Measurements from ENCODE around the gene WWOX. TPM values are rescaled to one million over a fixed set of nuclear protein-coding genes. Genes with fewer than 3 reads are reported as not detected.

The WWOX gene
- total RNA-seq, 1 donor from 2014 or later: 12.6 TPM

DNA sequence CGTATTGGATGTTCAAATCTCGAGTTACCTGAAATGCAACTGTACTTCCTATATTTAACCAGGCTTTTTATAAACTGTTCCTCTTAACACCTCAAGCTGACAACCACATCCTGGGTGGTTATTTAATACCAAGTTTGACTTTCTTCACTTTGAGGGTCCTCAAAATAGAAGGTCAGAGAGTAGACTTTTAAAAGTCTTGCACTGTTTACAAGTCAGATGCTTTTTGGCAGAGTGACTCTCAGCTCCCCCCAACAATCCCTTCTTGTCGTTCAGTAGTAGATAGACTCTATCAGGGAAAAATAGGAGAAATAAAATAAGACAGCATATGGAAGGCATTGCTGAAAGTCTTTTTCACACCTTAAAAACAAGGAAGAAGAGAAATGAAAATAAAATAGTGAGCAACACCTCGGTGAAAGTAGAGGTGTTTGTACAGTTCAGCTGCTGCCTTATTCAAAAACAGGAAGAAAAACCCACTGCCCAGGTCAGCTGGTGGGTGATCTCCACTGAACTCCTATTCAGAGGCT is 650.4 kb downstream of the WWOX start:
- Histone ChIP-seq H3K36me3 (ENCODE audit: control insufficient read depth, insufficient read depth, low read length) (no peaks in the 10 kb centered on the region), H3K27me3 (ENCODE audit: control insufficient read depth, insufficient read depth, low read length) (no peaks in the 10 kb centered on the region), H3K4me3 (ENCODE audit: low read depth, low read length) (no peak overlapping the region)
- TF ChIP-seq, protein P1, sequence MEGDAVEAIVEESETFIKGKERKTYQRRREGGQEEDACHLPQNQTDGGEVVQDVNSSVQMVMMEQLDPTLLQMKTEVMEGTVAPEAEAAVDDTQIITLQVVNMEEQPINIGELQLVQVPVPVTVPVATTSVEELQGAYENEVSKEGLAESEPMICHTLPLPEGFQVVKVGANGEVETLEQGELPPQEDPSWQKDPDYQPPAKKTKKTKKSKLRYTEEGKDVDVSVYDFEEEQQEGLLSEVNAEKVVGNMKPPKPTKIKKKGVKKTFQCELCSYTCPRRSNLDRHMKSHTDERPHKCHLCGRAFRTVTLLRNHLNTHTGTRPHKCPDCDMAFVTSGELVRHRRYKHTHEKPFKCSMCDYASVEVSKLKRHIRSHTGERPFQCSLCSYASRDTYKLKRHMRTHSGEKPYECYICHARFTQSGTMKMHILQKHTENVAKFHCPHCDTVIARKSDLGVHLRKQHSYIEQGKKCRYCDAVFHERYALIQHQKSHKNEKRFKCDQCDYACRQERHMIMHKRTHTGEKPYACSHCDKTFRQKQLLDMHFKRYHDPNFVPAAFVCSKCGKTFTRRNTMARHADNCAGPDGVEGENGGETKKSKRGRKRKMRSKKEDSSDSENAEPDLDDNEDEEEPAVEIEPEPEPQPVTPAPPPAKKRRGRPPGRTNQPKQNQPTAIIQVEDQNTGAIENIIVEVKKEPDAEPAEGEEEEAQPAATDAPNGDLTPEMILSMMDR (IDR thresholded peaks at IDR 0.05; ENCODE audit: insufficient read depth, low read length, severe bottlenecking): no peak
- FAIRE-seq: no peak
- DNase-seq (ENCODE audit: low read depth): no peak

DNA sequence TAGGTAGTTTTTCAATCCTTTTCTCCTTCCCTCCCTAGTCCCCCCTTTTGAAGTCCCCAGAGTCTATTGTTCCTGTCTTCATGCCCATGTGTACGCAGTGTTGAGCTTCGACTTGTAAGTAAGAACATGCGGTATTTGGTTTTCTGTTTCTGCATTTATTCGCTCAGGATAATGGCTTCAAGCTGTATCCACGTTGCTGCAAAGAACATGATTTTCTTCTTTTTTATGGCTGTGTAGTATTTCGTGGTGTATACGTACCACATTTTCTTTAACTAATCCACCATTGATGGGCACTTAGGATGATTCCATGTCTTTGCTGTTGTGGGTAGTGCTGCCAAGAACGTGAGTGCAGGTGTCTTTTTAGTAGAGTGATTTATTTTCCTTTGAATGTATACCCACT is 651.2 kb downstream of the WWOX start:
- DNase-seq (ENCODE audit: low read depth): no peak
- TF ChIP-seq, protein P1 (IDR thresholded peaks at IDR 0.05; ENCODE audit: insufficient read depth, low read length, severe bottlenecking): no peak
- Histone ChIP-seq H3K4me3 (ENCODE audit: low read depth, low read length) (no peak overlapping the region), H3K27me3 (ENCODE audit: control insufficient read depth, insufficient read depth, low read length) (no peaks in the 10 kb centered on the region), H3K36me3 (ENCODE audit: control insufficient read depth, insufficient read depth, low read length) (no peaks in the 10 kb centered on the region)
- FAIRE-seq: no peak

DNA sequence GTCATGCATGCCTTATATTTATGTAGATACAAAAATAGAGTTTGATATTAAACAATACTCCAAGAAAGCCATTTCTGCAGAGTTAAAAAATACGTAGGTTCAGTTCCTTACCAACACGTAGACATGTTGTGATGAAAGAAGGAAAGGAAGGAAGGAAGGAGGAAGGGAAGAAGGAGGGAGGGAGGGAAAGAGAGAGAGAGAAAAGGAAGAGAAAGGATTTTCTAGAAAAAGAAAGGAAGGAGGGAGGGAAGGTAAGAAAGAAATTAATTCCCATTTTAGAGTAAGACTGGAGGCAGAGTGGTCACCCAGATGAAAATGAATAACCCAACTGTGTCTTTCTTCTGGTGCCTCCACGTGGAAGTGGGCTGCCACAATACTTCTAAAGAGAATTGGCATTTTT is 652.1 kb downstream of the WWOX start:
- no peaks in the 10 kb centered on the region for H3K27me3 ChIP-seq (ENCODE audit: control insufficient read depth, insufficient read depth, low read length)
- H3K36me3 ChIP-seq (ENCODE audit: control insufficient read depth, insufficient read depth, low read length): no peaks in the 10 kb centered on the region
- FAIRE-seq (no peak), DNase-seq (ENCODE audit: low read depth) (no peak)
- H3K4me3 ChIP-seq (ENCODE audit: low read depth, low read length): no peak overlapping the region
- TF ChIP-seq, protein P1 (IDR thresholded peaks at IDR 0.05; ENCODE audit: insufficient read depth, low read length, severe bottlenecking): no peak

DNA sequence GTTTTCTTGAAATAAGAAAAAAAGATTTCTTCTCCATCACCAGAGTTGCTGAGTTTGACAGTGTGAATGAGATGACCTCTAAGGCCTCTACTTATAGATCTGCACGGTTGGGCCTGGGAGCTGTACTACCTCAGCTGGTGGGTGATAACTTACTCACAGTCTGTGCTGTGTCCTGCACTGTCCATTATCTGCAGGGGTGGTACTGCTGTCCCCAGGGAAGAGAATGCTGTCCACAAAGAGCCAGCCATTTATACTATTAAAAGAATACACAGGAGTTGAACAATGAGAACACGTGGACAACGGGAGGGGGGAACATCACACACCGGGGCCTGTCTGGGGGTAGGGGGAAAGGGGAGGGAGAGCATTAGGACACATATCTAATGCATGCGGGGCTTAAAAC is 655.3 kb downstream of the WWOX start:
- FAIRE-seq: no peak
- Histone ChIP-seq H3K4me3 (ENCODE audit: low read depth, low read length) (no peak overlapping the region), H3K27me3 (ENCODE audit: control insufficient read depth, insufficient read depth, low read length) (no peaks in the 10 kb centered on the region), H3K36me3 (ENCODE audit: control insufficient read depth, insufficient read depth, low read length) (no peaks in the 10 kb centered on the region)
- DNase-seq (ENCODE audit: low read depth): no peak
- TF ChIP-seq, protein P1 (IDR thresholded peaks at IDR 0.05; ENCODE audit: insufficient read depth, low read length, severe bottlenecking): no peak

DNA sequence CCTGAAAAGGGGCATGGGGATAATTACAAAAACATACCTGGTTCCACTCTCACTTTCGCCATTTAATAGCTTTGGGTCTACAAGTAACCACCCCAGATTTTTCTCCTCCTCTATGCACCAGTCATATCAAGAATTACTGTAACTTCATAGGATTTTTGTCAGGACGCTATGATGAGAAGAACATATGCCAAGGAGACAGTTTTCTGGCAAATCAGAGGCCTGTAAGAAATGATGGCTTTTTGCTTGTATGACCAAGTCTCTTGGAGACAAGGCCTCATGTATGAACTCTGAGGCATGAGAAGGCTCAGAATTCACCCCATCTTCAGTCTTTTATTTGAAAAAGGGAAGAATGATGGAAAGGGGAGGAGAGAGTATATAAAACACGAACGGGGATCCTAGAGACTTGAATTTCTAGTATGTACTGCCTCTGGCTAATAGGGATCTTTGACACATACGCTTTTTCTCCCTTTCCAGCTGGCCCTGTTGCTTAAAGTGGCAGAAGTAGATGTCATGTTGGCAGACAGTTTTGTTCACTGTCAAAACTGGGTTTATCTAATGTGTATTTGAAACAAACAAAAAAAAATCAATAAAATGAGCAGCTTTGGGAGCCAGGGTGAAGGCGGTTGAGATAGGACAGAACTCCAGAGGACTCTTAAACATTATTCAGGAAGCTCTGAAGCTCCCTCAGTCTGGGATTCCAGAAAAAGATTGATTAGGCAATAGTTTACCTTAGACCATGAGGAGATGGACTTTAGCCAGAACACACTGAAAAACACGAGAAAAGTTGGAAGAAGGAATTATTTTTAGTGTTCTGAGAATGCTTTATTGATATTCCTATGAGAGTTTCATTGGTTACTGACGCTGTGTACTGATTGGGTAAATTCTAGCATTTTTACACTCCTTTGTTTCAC is 656.6 kb downstream of the WWOX start:
- FAIRE-seq (no peak), DNase-seq (ENCODE audit: low read depth) (no peak)
- Histone ChIP-seq H3K36me3 (ENCODE audit: control insufficient read depth, insufficient read depth, low read length) (no peaks in the 10 kb centered on the region), H3K27me3 (ENCODE audit: control insufficient read depth, insufficient read depth, low read length) (no peaks in the 10 kb centered on the region), H3K4me3 (ENCODE audit: low read depth, low read length) (no peak overlapping the region)
- TF ChIP-seq, protein P1 (IDR thresholded peaks at IDR 0.05; ENCODE audit: insufficient read depth, low read length, severe bottlenecking): no peak

Data from bronchial epithelial cell (primary cell).